Neuronal stem cell (in vitro differentiated cells): ENCODE measurements around the gene GNG13.

Source experiments
- DNase-seq: peaks from one replicate; pipeline ENCODE4 v3.0.0-alpha.2; 2013; ENCODE audit warnings: low spot score
- H2AFZ ChIP-seq: one replicate; pipeline ENCODE4 v1.6.1; 2013; ENCODE audit warnings: mild to moderate bottlenecking, low read length, inconsistent platforms
- H2AK5ac ChIP-seq: 2 replicates; pipeline ENCODE4 v1.6.1; 2013; ENCODE audit warnings: low read depth, mild to moderate bottlenecking, inconsistent platforms, low read length, moderate library complexity, mixed read lengths
- H2BK120ac ChIP-seq: 2 replicates; pipeline ENCODE4 v1.6.1; 2013; ENCODE audit warnings: low read depth, mild to moderate bottlenecking, inconsistent platforms, low read length, moderate library complexity, mixed read lengths
- H2BK12ac ChIP-seq: one replicate; pipeline ENCODE4 v1.6.1; 2013; ENCODE audit warnings: low read length, inconsistent platforms
- H2BK15ac ChIP-seq: 2 replicates; pipeline ENCODE4 v1.6.1; 2013; ENCODE audit warnings: mild to moderate bottlenecking, low read length, inconsistent platforms, mixed read lengths
- H2BK5ac ChIP-seq: one replicate; pipeline ENCODE4 v1.6.1; 2013; ENCODE audit warnings: inconsistent platforms, mild to moderate bottlenecking, low read length, moderate library complexity
- H3K14ac ChIP-seq: one replicate; pipeline ENCODE4 v1.6.1; 2013; ENCODE audit warnings: low read length, inconsistent platforms
- H3K18ac ChIP-seq: 2 replicates; pipeline ENCODE4 v1.6.1; 2013; ENCODE audit warnings: low read length, inconsistent platforms
- H3K23ac ChIP-seq: 2 replicates; pipeline ENCODE4 v1.6.1; 2013; ENCODE audit warnings: low read depth, mild to moderate bottlenecking, mixed read lengths, low read length, inconsistent platforms; ENCODE audit not compliant: poor library complexity
- H3K27ac ChIP-seq: replicated peaks from 3 replicates; pipeline ENCODE4 v1.5.1; 2013; ENCODE audit warnings: low read length, inconsistent platforms
- H3K27me3 ChIP-seq, 3 experiments: 2 replicates each; pipeline ENCODE4 v1.6.1; 2013; ENCODE audit warnings: low read length in 3 of 3, mild to moderate bottlenecking in 2 of 3, inconsistent platforms in 1 of 3, low read depth in 1 of 3, mixed read lengths in 1 of 3, moderate library complexity in 1 of 3; ENCODE audit not compliant: control insufficient read depth in 3 of 3, insufficient read depth in 3 of 3
- H3K36me3 ChIP-seq, 2 donors: replicated peaks in 1 of 2; 2 replicates each; pipeline ENCODE4 v1.6.1; 2013; ENCODE audit warnings: low read length in 2 of 2; ENCODE audit not compliant: control insufficient read depth in 2 of 2, insufficient read depth in 2 of 2
- H3K4ac ChIP-seq: 2 replicates; pipeline ENCODE4 v1.6.1; 2013; ENCODE audit warnings: inconsistent platforms, mild to moderate bottlenecking, low read length, moderate library complexity
- H3K4me1 ChIP-seq, 2 donors: 1 replicate in 1 of 2; 2 replicates in 1 of 2; pipeline ENCODE4 v1.6.1; 2013; ENCODE audit warnings: low read length in 2 of 2, low read depth in 1 of 2; ENCODE audit not compliant: control insufficient read depth in 2 of 2, insufficient read depth in 1 of 2
- H3K4me2 ChIP-seq: one replicate; pipeline ENCODE4 v1.6.1; 2013; ENCODE audit warnings: mild to moderate bottlenecking, low read length, inconsistent platforms; ENCODE audit not compliant: insufficient read depth, poor library complexity, severe bottlenecking
- H3K4me3 ChIP-seq, 2 donors: 2 replicates each; pipeline ENCODE4 v1.5.1; 2013; ENCODE audit warnings: low read length in 2 of 2, mild to moderate bottlenecking in 2 of 2, inconsistent platforms in 1 of 2, moderate library complexity in 1 of 2
- H3K79me1 ChIP-seq: one replicate; pipeline ENCODE4 v1.6.1; 2013; ENCODE audit warnings: low read depth, mild to moderate bottlenecking, inconsistent platforms, low read length, moderate library complexity
- H3K9ac ChIP-seq: one replicate; pipeline ENCODE4 v1.6.1; 2013; ENCODE audit warnings: mild to moderate bottlenecking, low read depth, low read length, inconsistent platforms; ENCODE audit not compliant: poor library complexity
- H3K9me3 ChIP-seq, 2 donors: replicated peaks in 1 of 2; 2 replicates each; pipeline versions ENCODE3 to v1.6.1; 2013; ENCODE audit warnings: low read length in 2 of 2, mild to moderate bottlenecking in 2 of 2, inconsistent platforms in 1 of 2, low read depth in 1 of 2, mixed read lengths in 1 of 2, moderate library complexity in 1 of 2; ENCODE audit not compliant: control insufficient read depth in 2 of 2, insufficient read depth in 1 of 2
- H4K8ac ChIP-seq: one replicate; pipeline ENCODE4 v1.6.1; 2013; ENCODE audit warnings: low read depth, mild to moderate bottlenecking, inconsistent platforms, low read length, moderate library complexity
- H4K91ac ChIP-seq: one replicate; pipeline ENCODE4 v1.6.1; 2013; ENCODE audit warnings: low read length, low read depth, mild to moderate bottlenecking, inconsistent platforms; ENCODE audit not compliant: poor library complexity
- WGBS, 2 donors: extraction: QIAGEN DNeasy Blood & Tissue Kit; methylation state at CpG; one replicate each; pipeline ENCODE4 v1.1.7; 2013; ENCODE audit warnings: missing lambda C conversion rate in 2 of 2, mixed read lengths in 1 of 2; ENCODE audit not compliant: insufficient read length in 2 of 2, insufficient replicate concordance in 1 of 2; ENCODE audit errors: extremely low coverage in 2 of 2; 5-methylcytosine and 5-hydroxymethylcytosine counted together

GNG13 gene

GRCh38 chr16:794091-794822, 6.3 kb downstream of the GNG13 start:
- Histone ChIP-seq H3K4me3 (no peak overlapping the region), H3K9ac (no peak overlapping the region), H4K91ac (no peak overlapping the region), H3K27ac (no peak overlapping the region), H3K4ac (no peak overlapping the region), H4K8ac (no peak overlapping the region), H2BK12ac (no peak overlapping the region), H3K79me1 (peaks cover 23% of the 10 kb centered on the region), H3K27me3 (no peaks in the 10 kb centered on the region), H3K36me3 (peaks cover 51 to 75% of the 10 kb centered on the region in 2 donors), H2BK120ac (no peak overlapping the region), H2BK5ac (no peak overlapping the region), H3K9me3 (peaks cover 0 to 2% of the 10 kb centered on the region in 2 donors), H2AK5ac (no peak overlapping the region), H2AFZ (no peak overlapping the region), H3K18ac (no peak overlapping the region), H3K4me2 (no peak overlapping the region), H2BK15ac (no peak overlapping the region), H3K14ac (no peak overlapping the region), H3K4me1 (peaks cover 1 to 5% of the 10 kb centered on the region in 2 donors), H3K23ac (no peak overlapping the region)
- no CpG with 5 or more reads among the region's 40 CpGs for WGBS, 2 donors
- DNase-seq, result no peak

GRCh38 chr16:793414-793813, 7.1 kb downstream of the GNG13 start:
- no peak overlapping the region for H3K9ac ChIP-seq

GRCh38 chr16:792221-792995, 8.1 kb downstream of the GNG13 start:
- H3K4ac ChIP-seq, result no peak overlapping the region
- H4K8ac ChIP-seq, result no peak overlapping the region
- H2BK5ac ChIP-seq, result no peak overlapping the region
- H3K9ac ChIP-seq, result no peak overlapping the region
- no peak overlapping the region for H3K23ac ChIP-seq
- no peak overlapping the region for H4K91ac ChIP-seq
- H3K18ac ChIP-seq, result no peak overlapping the region
- H3K4me2 ChIP-seq, result no peak overlapping the region
- no peak overlapping the region for H3K4me3 ChIP-seq
- H3K9me3 ChIP-seq, result no peaks in the 10 kb centered on the region
- H3K4me1 ChIP-seq, result peaks cover 8 to 9% of the 10 kb centered on the region in 2 donors
- no peak for DNase-seq
- WGBS, 2 donors, result no CpG with 5 or more reads among the region's 46 CpGs
- no peaks in the 10 kb centered on the region for H3K27me3 ChIP-seq
- H2BK12ac ChIP-seq, result no peak overlapping the region
- no peak overlapping the region for H2BK120ac ChIP-seq
- H3K36me3 ChIP-seq, result peaks cover 49 to 72% of the 10 kb centered on the region in 2 donors
- no peak overlapping the region for H2AFZ ChIP-seq
- H3K14ac ChIP-seq, result no peak overlapping the region
- H2BK15ac ChIP-seq, result no peak overlapping the region
- no peak overlapping the region for H2AK5ac ChIP-seq
- no peak overlapping the region for H3K27ac ChIP-seq
- H3K79me1 ChIP-seq, result peaks cover 37% of the 10 kb centered on the region

More at GRCh38 chr16:793414-793813, 7.1 kb downstream of the GNG13 start:
- H3K23ac ChIP-seq, result peak overlapping the region; percentile 55
- H3K27me3 ChIP-seq, result no peaks in the 10 kb centered on the region
- H2BK5ac ChIP-seq, result no peak overlapping the region
- no peak overlapping the region for H3K27ac ChIP-seq
- H3K4me3 ChIP-seq, result peak overlapping the region in 1 of 2 donors; percentile 60
- no peak overlapping the region for H3K4me2 ChIP-seq
- DNase-seq, result no peak
- no peak overlapping the region for H3K4ac ChIP-seq
- no peak overlapping the region for H2BK12ac ChIP-seq
- H2AK5ac ChIP-seq, result no peak overlapping the region
- no peak overlapping the region for H2AFZ ChIP-seq
- H3K79me1 ChIP-seq, result peaks cover 30% of the 10 kb centered on the region
- no peak overlapping the region for H3K18ac ChIP-seq
- H3K4me1 ChIP-seq, result peaks cover 4 to 7% of the 10 kb centered on the region in 2 donors
- no peak overlapping the region for H3K14ac ChIP-seq
- H4K8ac ChIP-seq, result no peak overlapping the region
- no CpG with 5 or more reads among the region's 8 CpGs for WGBS, 2 donors
- H2BK15ac ChIP-seq, result no peak overlapping the region
- peaks cover 0 to 2% of the 10 kb centered on the region in 2 donors for H3K9me3 ChIP-seq
- no peak overlapping the region for H4K91ac ChIP-seq
- no peak overlapping the region for H2BK120ac ChIP-seq
- peaks cover 51 to 77% of the 10 kb centered on the region in 2 donors for H3K36me3 ChIP-seq

- H3K36me3 ChIP-seq, result peaks cover 47 to 67% of the 10 kb centered on the region in 2 donors
- no peak overlapping the region for H3K14ac ChIP-seq
- no peaks in the 10 kb centered on the region for H3K27me3 ChIP-seq
- peaks cover 8 to 9% of the 10 kb centered on the region in 2 donors for H3K4me1 ChIP-seq
- H2BK15ac ChIP-seq, result no peak overlapping the region
- no peak overlapping the region for H2BK5ac ChIP-seq
- DNase-seq, result no peak
- no peak overlapping the region for H4K8ac ChIP-seq
- H3K4ac ChIP-seq, result no peak overlapping the region
- H3K23ac ChIP-seq, result peak overlapping the region; percentile 43
- WGBS, 2 donors, result no CpG with 5 or more reads among the region's 23 CpGs
- H3K9ac ChIP-seq, result no peak overlapping the region
- no peak overlapping the region for H2BK120ac ChIP-seq
- H3K18ac ChIP-seq, result no peak overlapping the region
- no peak overlapping the region for H4K91ac ChIP-seq
- no peak overlapping the region for H3K27ac ChIP-seq
- H2BK12ac ChIP-seq, result no peak overlapping the region
- no peak overlapping the region for H3K4me2 ChIP-seq
- H3K9me3 ChIP-seq, result no peaks in the 10 kb centered on the region
- no peak overlapping the region for H2AK5ac ChIP-seq
- no peak overlapping the region for H3K4me3 ChIP-seq
- H3K79me1 ChIP-seq, result peaks cover 44% of the 10 kb centered on the region
- H2AFZ ChIP-seq, result no peak overlapping the region
Observed at GRCh38 chr16:791131-791530, 9.4 kb downstream of the GNG13 start.
